C1 segment of cervical spinal cord (tissue), 14 donors: ENCODE results near the gene STK39.

Experiments
- DNase-seq, 14 donors: peaks; one replicate each; lab custom pipeline; 2025; lab: John Stamatoyannopoulos, UW

STK39 gene

DNA sequence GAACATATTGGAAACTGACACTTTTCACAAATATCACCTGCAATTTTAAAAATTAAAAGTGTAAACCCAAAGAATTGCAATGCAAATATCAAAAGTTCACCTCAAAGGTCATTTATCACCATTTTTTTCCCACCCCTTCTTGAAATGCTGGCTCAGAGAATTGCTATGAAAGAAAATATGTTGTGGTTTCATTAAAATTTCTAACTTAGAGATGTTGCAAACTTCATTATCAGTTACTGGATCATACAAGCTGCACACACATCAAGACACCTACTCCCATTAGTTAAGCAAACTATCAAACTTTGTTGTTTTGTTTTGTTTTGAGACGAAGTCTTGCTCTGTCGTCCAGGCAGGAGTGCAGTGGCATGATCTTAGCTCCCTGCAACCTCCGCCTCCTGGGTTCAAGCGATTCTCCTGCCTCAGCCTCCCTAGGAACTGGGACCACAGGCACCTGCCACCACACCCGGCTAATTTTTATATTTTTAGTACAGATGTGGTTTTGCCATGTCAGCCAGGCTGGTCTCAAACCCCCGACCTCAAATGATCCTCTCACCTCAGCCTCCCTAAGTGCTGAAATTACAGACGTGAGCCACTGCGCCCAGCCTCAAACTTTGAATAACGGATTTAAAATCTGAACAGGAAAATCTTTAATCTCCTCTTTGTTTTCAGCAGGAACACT is 37.0 kb downstream of the STK39 start:
- no peak for DNase-seq

GRCh38 chr2:168208652-168209051 is 38.7 kb downstream of the STK39 start:
- no peak for DNase-seq

GRCh38 chr2:168207851-168208250 is 39.5 kb downstream of the STK39 start:
- DNase-seq: no peak

DNA sequence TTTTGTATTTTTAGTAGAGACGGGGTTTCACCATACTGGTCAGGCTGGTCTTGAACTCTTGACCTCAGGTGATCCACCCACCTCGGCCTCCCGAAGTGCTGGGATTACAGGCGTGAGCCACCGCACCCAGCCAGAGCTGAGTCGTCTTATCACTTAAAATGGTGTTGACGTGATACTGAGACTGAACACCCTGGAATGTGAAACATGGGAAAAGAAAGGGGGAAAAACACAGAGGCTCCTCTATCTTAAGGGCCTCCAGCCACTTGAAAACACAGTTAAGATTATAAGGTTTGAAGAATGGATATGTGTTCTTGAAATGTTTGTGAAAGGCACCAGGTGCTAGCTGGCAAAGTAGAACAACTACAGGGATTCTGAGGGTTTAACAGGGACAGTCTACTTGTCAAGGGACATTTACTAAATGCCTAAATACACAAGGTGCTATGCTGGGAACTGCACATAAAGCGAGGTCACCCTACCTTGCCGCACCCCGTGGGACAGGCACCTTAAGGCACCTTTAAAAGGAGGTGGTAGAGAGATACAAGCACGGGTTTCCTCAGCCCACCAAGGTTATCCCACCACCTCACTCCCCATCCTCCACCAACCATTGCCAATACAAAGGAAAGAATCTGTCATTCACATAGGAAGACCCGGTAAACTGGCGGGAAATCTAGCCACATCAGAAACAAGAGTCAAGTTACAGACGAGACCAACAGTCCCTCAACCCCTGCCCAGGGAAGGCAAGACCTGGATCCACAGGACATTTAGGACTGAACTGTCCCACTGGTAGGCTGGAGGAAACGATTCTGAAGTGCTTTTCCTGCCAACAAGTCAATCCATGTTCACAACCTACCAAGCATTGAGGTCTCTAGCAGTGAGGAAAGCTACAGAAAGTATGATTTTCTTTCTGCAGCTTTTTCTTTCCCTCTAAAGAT is 43.4 kb downstream of the STK39 start:
- no peak for DNase-seq

GRCh38 chr2:168201584-168202116 is 45.7 kb downstream of the STK39 start:
- DNase-seq: no peak

DNA sequence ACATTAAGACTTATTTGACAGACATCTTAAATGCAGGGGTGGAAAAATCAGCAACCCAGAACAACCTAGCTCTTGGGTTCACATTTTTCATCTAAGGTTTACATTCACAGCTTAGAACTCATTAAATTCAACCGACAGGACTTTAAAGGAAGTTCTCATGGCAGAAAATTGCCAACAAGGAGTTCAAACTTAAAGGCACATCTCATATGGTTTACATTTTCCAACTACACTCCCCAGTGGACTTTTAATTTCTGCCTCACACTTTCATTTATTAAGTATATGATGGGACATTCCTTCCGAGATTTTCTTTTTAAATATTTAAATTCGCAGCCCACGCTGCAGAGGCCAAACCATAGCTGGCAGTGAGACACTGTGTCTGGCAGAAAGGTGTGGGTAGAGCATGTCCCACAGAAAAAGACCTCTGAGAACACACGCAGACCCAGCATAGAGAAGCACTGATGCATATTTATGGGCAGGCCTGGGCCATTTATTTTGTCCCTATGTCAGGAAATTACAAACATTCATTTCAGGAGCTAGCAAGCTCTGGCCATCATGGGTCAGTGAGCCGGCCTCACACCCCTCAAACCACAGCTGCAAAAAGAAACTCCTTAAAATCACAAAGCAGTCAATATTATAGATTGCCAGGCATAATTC is 46.3 kb downstream of the STK39 start:
- DNase-seq: no peak

DNA sequence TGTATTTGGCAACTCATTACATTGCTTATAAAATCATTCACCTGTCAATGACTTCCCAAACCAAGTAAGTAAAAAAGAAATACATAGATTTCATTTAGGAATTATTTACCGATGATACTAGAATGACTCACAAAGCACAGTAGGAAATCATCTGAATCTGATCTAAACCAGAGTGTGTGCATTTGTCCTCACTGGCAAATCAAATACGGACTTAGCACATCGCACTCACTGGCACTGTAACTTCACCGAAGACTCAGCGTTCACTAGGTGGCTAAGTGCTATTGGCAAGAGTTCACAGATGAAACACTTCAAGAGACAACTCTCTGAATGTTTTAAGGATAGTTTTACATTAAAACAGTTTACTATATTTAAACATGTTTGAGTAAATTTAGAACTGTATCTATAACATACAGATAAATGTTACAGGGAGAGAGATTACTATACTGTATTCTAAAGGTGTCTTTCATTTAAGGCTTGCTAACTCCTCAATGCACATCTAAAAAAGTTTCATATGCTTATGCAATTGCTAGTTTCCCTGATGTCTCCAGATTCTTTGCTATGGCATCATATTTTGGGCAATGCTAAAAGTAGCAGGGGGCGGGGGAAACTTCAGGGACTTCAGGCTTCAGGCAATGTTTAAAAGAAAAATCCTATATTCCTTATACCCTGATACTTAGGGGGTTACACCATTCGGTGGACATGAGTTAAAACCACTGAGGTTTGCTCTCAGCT is 48.8 kb downstream of the STK39 start:
- DNase-seq: no peak

GRCh38 chr2:168196764-168197180 is 50.6 kb downstream of the STK39 start:
- no peak for DNase-seq

GRCh38 chr2:168194784-168195522 is 52.4 kb downstream of the STK39 start:
- no peak for DNase-seq

- DNase-seq: no peak
Observed at GRCh38 chr2:168192839-168193616, 54.4 kb downstream of the STK39 start.

GRCh38 chr2:168191955-168192785 is 55.2 kb downstream of the STK39 start:
- no peak for DNase-seq

DNA sequence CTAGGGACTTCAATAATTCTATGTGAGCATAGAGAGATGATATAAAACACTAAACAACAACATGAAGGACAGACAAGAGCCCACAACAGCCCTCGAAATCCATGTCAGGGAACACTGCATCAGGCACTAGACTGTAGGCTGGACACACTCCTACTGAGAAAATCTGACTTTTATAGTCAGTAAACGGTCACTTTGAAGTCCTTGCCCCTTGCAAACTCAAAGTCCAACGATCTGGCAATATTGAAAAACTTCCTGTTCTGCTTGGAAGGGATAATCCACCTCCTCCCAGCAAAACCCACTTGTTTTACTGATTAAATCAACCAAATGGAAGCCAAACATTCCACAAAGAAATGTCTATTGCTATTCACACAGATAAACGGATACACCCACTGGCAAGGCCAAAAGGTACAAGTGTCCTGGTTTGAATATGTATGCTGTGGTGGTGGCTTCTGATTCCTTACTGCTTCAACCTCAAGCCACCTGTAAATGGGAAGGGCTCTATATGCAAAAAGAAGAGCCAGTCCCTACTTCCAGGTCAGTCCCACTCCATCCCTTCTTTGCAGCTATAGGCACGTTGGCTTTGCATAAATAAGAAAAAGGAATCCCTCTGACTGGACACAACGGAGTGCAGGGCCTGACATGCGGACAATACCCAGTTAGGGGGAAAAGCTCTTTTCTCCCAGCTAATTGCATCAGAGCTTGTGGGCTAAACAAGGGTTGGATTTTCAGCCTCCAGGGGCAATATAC is 56.6 kb downstream of the STK39 start:
- DNase-seq: peak in 1 of 14 donors; percentile 6

GRCh38 chr2:168189835-168190569 is 57.4 kb downstream of the STK39 start:
- no peak for DNase-seq

GRCh38 chr2:168188002-168188401 is 59.4 kb downstream of the STK39 start:
- DNase-seq: peak in 1 of 14 donors; percentile 87

GRCh38 chr2:168186452-168186851 is 60.9 kb downstream of the STK39 start:
- no peak for DNase-seq

- no peak for DNase-seq
Observed at GRCh38 chr2:168185583-168186274, 61.7 kb downstream of the STK39 start.
